ENCODE data around the gene MTA1.
A peak's percentile ranks its signal among the peaks of the same experiment; 100 is the strongest.

MTA1 gene

GRCh38 chr14:105484997-105485393, 65.4 kb downstream of the MTA1 start:
- DNase-seq (ENCODE audit: low read depth in 1 of 2, low spot score in 1 of 2) = no peak
- in situ Hi-C loops (cut with HindIII; ENCODE audit: low pct_unique_long_range_greater_than_20kb, low sequenced_read_pairs) = no loop called here
- no peak for TF ChIP-seq JUND (IDR thresholded peaks at IDR 0.05; ENCODE audit: low read depth)

- DNase-seq (ENCODE audit: low read depth in 1 of 2, low spot score in 1 of 2) = peak; percentile 51 to 84
- in situ Hi-C loops (cut with HindIII; ENCODE audit: low pct_unique_long_range_greater_than_20kb, low sequenced_read_pairs) = no loop called here
- no peak for TF ChIP-seq JUND (IDR thresholded peaks at IDR 0.05; ENCODE audit: low read depth)
These were observed 66.1 kb downstream of the MTA1 start for GRCh38 chr14:105485739-105486162.

- in situ Hi-C loops (cut with HindIII; ENCODE audit: low pct_unique_long_range_greater_than_20kb, low sequenced_read_pairs) = no loop called here
- no peak for DNase-seq (ENCODE audit: low read depth in 1 of 2, low spot score in 1 of 2)
- TF ChIP-seq JUND (IDR thresholded peaks at IDR 0.05; ENCODE audit: low read depth) = no peak
These were observed 66.7 kb downstream of the MTA1 start, which contains the start of gene CRIP1 for GRCh38 chr14:105486163-105486973. CRIP1 (plus strand) TSS chr14:105486886; CDS start chr14:105487260, 374 bp downstream.

DNA sequence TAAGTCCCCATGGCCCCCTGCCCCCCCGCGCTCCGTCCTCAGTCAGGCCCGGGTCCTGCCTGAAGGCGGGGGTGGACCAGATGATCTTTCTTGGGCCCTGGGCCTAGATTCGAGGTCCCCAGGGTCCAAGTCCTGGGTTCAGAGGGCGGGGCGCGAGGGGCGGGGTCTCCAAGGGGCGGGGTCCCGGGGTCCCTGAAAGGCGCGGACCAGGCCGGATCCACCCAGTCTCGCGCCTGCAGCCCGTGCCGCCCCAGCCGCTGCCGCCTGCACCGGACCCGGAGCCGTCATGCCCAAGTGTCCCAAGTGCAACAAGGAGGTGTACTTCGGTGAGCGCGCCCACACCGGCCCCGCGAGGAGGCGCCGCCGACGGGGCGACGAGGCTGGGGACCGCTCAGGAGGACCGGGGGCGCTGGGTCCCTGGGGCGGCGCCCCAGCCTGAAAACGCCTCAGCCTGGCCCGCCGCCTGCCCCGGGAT, 67.4 kb downstream of the MTA1 start:
- peak in 1 of 2 experiments; percentile 76 for DNase-seq (ENCODE audit: low read depth in 1 of 2, low spot score in 1 of 2)
- TF ChIP-seq JUND (IDR thresholded peaks at IDR 0.05; ENCODE audit: low read depth) = no peak
- in situ Hi-C loops (cut with HindIII; ENCODE audit: low pct_unique_long_range_greater_than_20kb, low sequenced_read_pairs) = no loop called here

- TF ChIP-seq JUND (IDR thresholded peaks at IDR 0.05; ENCODE audit: low read depth) = no peak
- DNase-seq (ENCODE audit: low read depth in 1 of 2, low spot score in 1 of 2) = peak in 1 of 2 experiments; percentile 62
- in situ Hi-C loops (cut with HindIII; ENCODE audit: low pct_unique_long_range_greater_than_20kb, low sequenced_read_pairs) = no loop called here
These were observed 67.9 kb downstream of the MTA1 start for GRCh38 chr14:105487449-105487985.

DNA sequence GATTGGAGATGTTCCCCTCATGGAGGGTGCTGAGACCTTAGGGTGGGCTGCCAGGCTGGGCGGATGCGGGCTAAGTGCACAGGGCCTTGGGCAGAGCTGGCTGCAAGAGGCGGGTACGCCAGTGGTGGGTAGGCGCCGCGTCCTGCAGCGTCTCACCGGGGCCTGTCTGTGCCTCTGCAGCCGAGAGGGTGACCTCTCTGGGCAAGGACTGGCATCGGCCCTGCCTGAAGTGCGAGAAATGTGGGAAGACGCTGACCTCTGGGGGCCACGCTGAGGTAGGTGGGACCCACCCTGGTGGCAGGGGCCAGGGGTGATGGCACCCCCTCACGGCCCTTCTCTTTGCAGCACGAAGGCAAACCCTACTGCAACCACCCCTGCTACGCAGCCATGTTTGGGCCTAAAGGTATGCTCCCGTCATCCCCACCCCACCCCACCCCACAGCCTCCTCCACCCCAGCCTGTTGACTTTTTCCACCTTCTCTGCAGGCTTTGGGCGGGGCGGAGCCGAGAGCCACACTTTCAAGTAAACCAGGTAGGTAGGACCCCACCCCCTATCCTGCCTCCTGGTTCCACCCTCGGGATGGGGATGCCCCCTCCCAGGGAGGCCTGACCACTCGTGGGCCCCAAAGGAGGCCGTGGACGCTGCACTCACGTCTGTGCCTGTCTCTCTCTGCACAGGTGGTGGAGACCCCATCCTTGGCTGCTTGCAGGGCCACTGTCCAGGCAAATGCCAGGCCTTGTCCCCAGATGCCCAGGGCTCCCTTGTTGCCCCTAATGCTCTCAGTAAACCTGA, 68.6 kb downstream of the MTA1 start:
- in situ Hi-C loops (cut with HindIII; ENCODE audit: low pct_unique_long_range_greater_than_20kb, low sequenced_read_pairs) = no loop called here

GRCh38 chr14:105488781-105489541, 69.3 kb downstream of the MTA1 start:
- in situ Hi-C loops (cut with HindIII; ENCODE audit: low pct_unique_long_range_greater_than_20kb, low sequenced_read_pairs) = no loop called here

More for the DNA sequence above, 68.6 kb downstream of the MTA1 start:
- DNase-seq (ENCODE audit: low read depth in 1 of 2, low spot score in 1 of 2) = peak in 1 of 2 experiments; percentile 69
- no peak for TF ChIP-seq JUND (IDR thresholded peaks at IDR 0.05; ENCODE audit: low read depth)

DNA sequence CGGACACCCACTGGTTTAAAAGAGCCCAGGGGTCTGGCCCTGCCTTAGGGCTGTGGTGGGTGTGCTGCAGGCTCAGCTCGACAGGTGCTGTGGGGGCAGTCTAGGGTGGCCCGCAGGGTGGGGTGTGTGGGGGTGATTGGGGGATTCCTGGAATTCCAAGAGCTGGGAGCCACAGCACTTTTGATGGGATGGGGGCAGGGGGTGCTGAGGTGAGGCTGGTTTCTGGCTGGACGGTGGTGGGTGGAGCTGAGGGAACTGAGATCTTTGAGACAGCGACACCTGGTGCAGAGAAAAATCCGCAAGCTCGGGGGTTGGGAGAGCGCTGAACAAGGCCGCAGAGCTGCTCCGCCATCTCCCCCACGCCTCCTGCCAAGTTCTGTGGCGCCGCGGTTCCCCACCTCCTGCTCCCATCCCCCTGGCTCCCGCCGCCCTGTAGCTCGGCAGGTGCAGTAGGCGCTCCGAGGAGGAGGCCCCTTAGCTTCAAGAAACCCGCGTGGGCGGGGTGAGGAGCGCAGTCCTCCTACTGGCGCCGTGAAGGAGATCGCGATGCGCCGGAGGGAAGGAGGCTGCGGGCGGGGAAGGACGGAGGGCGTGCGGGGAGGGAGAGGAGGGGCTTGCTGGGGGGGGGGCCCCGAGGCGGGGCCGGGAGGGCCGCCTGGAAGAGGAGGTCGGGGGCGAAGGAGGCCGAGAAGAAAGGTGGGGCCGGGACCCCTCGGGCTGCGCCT, 70.1 kb downstream of the MTA1 start:
- in situ Hi-C loops (cut with HindIII; ENCODE audit: low pct_unique_long_range_greater_than_20kb, low sequenced_read_pairs) = no loop called here

More at GRCh38 chr14:105488781-105489541, 69.3 kb downstream of the MTA1 start:
- no peak for TF ChIP-seq JUND (IDR thresholded peaks at IDR 0.05; ENCODE audit: low read depth)
- DNase-seq (ENCODE audit: low read depth in 1 of 2, low spot score in 1 of 2) = no peak

DNA sequence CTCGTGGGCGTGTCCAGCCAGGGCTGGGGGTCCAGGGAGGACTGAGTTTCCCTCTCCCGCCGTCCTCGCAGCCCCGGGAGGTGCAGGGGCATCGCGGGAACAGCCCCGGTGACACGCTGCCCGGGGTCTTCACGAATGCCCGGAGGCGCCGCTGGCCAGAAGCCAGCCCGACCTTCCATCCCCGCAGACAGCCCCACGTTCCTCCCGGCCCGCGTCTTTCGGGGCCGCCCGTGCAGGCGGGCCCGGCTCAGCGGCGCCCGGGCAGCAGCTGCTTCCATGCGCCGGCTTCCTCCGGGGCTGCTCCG, 70.6 kb downstream of the MTA1 start:
- in situ Hi-C loops (cut with HindIII; ENCODE audit: low pct_unique_long_range_greater_than_20kb, low sequenced_read_pairs) = no loop called here
- no peak for TF ChIP-seq JUND (IDR thresholded peaks at IDR 0.05; ENCODE audit: low read depth)
- DNase-seq (ENCODE audit: low read depth in 1 of 2, low spot score in 1 of 2) = no peak

More for the DNA sequence above, 70.1 kb downstream of the MTA1 start:
- TF ChIP-seq JUND (IDR thresholded peaks at IDR 0.05; ENCODE audit: low read depth) = no peak
- DNase-seq (ENCODE audit: low read depth in 1 of 2, low spot score in 1 of 2) = peak; percentile 74 to 97

DNA sequence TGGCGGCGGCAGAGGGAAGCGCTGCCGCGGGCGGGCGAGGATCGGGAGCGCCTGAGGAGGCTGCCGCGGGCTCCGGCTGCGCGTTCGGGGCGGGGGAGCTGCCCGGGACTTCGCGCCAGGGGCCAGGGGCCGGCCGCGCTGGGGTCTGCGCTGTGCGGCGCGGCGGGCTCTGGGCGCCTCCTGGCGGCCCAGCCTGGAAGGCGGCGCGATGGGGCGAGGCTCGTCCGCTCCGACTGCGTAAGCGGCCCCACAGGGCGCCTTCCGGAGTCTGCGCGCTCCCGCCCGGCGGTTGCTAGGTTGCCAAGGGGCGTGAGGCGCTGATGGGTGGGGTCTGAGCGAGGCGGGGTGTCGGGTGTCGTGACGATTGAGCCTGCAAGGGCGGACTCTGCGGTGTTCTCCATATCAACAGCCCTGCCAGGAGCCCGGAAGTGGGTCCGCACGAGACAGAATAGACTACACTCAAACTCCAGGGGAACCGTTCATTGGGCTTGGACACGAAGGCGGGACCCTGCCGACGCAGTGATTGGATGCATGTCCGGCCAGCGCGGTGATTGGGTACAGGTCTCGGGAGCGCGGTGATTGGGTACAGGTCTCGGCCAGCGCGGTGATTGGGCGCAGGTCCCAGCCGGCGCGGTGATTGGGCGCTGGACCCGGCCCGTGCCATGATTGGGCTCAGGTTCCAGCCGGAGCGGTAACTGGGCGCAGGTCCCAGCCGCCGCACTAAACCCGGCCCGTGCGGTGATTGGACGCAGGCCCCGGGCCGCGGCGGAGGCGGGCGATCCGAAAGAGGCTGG, 71.1 kb downstream of the MTA1 start, which contains the start of gene TEDC1:
TSS of gene TEDC1 (plus strand) at position 675 of the 794 bp plus-strand sequence. CDS start 130 bp downstream, outside the sequence.
- in situ Hi-C loops (cut with HindIII; ENCODE audit: low pct_unique_long_range_greater_than_20kb, low sequenced_read_pairs) = no loop called here
- TF ChIP-seq JUND (IDR thresholded peaks at IDR 0.05; ENCODE audit: low read depth) = no peak
- peak; percentile 99 to 100 for DNase-seq (ENCODE audit: low read depth in 1 of 2, low spot score in 1 of 2)

All from T47D (cell line).